Panc1 (cell line): Measurements from ENCODE around the gene SMAD3. TPM values are rescaled to one million over a fixed set of nuclear protein-coding genes. Genes with fewer than 3 reads are reported as not detected.

Experiments used
- ATAC-seq: fragments of 200-7000 bp; cut with Tn5 transposase; 2 replicates; pipeline ENCODE4 v1.9.1; 2020; ENCODE audit warnings: mild to moderate bottlenecking, moderate library complexity
- BruUV-seq: library from RNA; stranded (reverse); fragments of 400-500 nt; replicated peaks from 2 replicates; lab custom pipeline; 2021; lab: Mats Ljungman, UMichigan
- CTCF ChIA-PET: fragments of 300-600 bp; sonication (Branson Sonifier 250); formaldehyde crosslinking; loops from one replicate; lab custom pipeline; 2022; ENCODE audit warnings: antibody characterized with exemption; lab: Charles Lee
- POLR2A ChIA-PET: fragments of 300-600 bp; sonication (Branson Sonifier 250); formaldehyde crosslinking; loops from one replicate; lab custom pipeline; 2022; ENCODE audit warnings: antibody characterized with exemption; lab: Charles Lee
- DNase-seq: peaks from one replicate; pipeline ENCODE4 v3.0.0-alpha.2; 2010; ENCODE audit warnings: low read depth, low spot score
- H3K27ac ChIP-seq: 2 replicates; pipeline ENCODE4 v1.5.1; 2011; ENCODE audit warnings: mild to moderate bottlenecking, low read length, inconsistent platforms
- H3K27me3 ChIP-seq: fragments of 200-500 bp; sonication (Bioruptor generic); 2 replicates; pipeline ENCODE4 v1.6.0; 2014; ENCODE audit warnings: low read length, inconsistent platforms; ENCODE audit not compliant: control insufficient read depth, insufficient read depth
- H3K36me3 ChIP-seq: fragments of 200-500 bp; sonication (Bioruptor generic); 2 replicates; pipeline ENCODE4 v1.5.1; 2014; ENCODE audit warnings: inconsistent platforms, mild to moderate bottlenecking, low read length, moderate library complexity; ENCODE audit not compliant: control insufficient read depth, insufficient read depth
- H3K4me1 ChIP-seq: 2 replicates; pipeline ENCODE4 v1.5.1; 2011; ENCODE audit warnings: inconsistent platforms, mild to moderate bottlenecking, low read length, moderate library complexity; ENCODE audit not compliant: control insufficient read depth, insufficient read depth
- H3K4me3 ChIP-seq, 2 experiments: 2 replicates each; pipeline ENCODE4 v1.5.1; 2011 to 2012; ENCODE audit warnings: low read depth in 2 of 2, low read length in 2 of 2, mild to moderate bottlenecking in 2 of 2, inconsistent platforms in 1 of 2, moderate library complexity in 1 of 2
- H3K9me3 ChIP-seq: fragments of 200-500 bp; sonication (Bioruptor generic); 2 replicates; pipeline ENCODE4 v1.5.1; 2014; ENCODE audit warnings: low read depth, mild to moderate bottlenecking, inconsistent platforms, low read length, moderate library complexity; ENCODE audit not compliant: control insufficient read depth, insufficient read depth
- CTCF ChIP-seq: fragments of 450-650 bp; IDR thresholded peaks from 2 replicates; pipeline ENCODE4 v1.5.1; 2017; ENCODE audit warnings: mild to moderate bottlenecking
- POLR2AphosphoS5 ChIP-seq: IDR thresholded peaks from 2 replicates; pipeline ENCODE4 v1.6.1; 2012; ENCODE audit warnings: mild to moderate bottlenecking, low read depth, low read length, moderate library complexity
- REST ChIP-seq, 2 experiments: IDR thresholded peaks; 2 replicates each; pipeline ENCODE4 v1.6.1; 2011 to 2012; ENCODE audit warnings: low read depth in 2 of 2, control low read depth in 1 of 2, low read length in 1 of 2, mild to moderate bottlenecking in 1 of 2, moderate library complexity in 1 of 2; ENCODE audit not compliant: insufficient read depth in 1 of 2
- SIN3A ChIP-seq: IDR thresholded peaks from 2 replicates; pipeline ENCODE4 v1.6.1; 2012; ENCODE audit warnings: low read depth, mild to moderate bottlenecking, low read length, moderate library complexity, borderline replicate concordance; ENCODE audit not compliant: insufficient read depth
- TCF7L2 ChIP-seq: IDR thresholded peaks from 2 replicates; pipeline ENCODE4 v1.6.1; 2011; ENCODE audit warnings: mild to moderate bottlenecking, low read depth, low read length, inconsistent platforms
- in situ Hi-C: cut with HindIII; loops from 2 replicates; pipeline ENCODE4 v1.10.0; 2016; ENCODE audit warnings: low sequenced_read_pairs, low pct_unique_long_range_greater_than_20kb
- intact Hi-C: fragments of 100-400 bp; cut with micrococcal nuclease; formaldehyde crosslinking; loops from one replicate; pipeline ENCODE4 v1.10.0; 2022; ENCODE audit not compliant: unreplicated experiment
- total RNA-seq: library from RNA; stranded (reverse); gene quantifications from one replicate; pipeline ENCODE4 v1.2.1, GENCODE V29; 2021; ENCODE audit not compliant: unreplicated experiment

Gene SMAD3
- total RNA-seq, 1 experiment from 2014 or later: 394 TPM

GRCh38 chr15:67092752-67093503 lies 27.5 kb downstream of the SMAD3 start:
- in situ Hi-C loops: no loop called here
- TSS peak; percentile 3 for BruUV-seq
- ATAC-seq (no peak), DNase-seq (no peak)
- Histone ChIP-seq H3K4me1 (peaks cover 100% of the 10 kb centered on the region), H3K9me3 (no peaks in the 10 kb centered on the region), H3K27ac (peak overlapping the region; percentile 100), H3K36me3 (peaks cover 17% of the 10 kb centered on the region; the same call in 1 of the 2 replicates), H3K4me3 (no peak overlapping the region; a peak in 1 of 4 replicates), H3K27me3 (no peaks in the 10 kb centered on the region)
- ChIA-PET CTCF (no interaction called here), POLR2A (interaction anchor here (0.6 kb wide), 1 partner anchor 33 kb away, joined by 3 read pairs; no protein-coding TSS in a partner anchor)
- no peak for TF ChIP-seq CTCF
- no peak for TF ChIP-seq TCF7L2
- TF ChIP-seq POLR2AphosphoS5: no peak; the same call in 1 of the 2 replicates
- TF ChIP-seq REST (IDR thresholded peaks at IDR 0.05; ENCODE audit: insufficient read depth in 1 of 2, low read depth in 2 of 2, low read length in 1 of 2): no peak
- TF ChIP-seq SIN3A: no peak
- intact Hi-C loops: no loop called here

- intact Hi-C loops (no loop called here), in situ Hi-C loops (no loop called here)
- H3K4me3 ChIP-seq: no peak overlapping the region
- no peak for ATAC-seq
- DNase-seq: no peak
- no TSS peak for BruUV-seq
- H3K27ac ChIP-seq: peak overlapping the region; percentile 100
- POLR2A ChIA-PET: interaction anchor here (0.6 kb wide), 1 partner anchor 14 kb away, joined by 6 read pairs; no protein-coding TSS in a partner anchor
- H3K4me1 ChIP-seq: peaks cover 100% of the 10 kb centered on the region
- CTCF ChIA-PET: no interaction called here
- H3K9me3 ChIP-seq: no peaks in the 10 kb centered on the region
- TF ChIP-seq SIN3A (no peak), CTCF (no peak), REST (IDR thresholded peaks at IDR 0.05; ENCODE audit: insufficient read depth in 1 of 2, low read depth in 2 of 2, low read length in 1 of 2) (no peak), TCF7L2 (no peak), POLR2AphosphoS5 (no peak; the same call in 1 of the 2 replicates)
- peaks cover 19% of the 10 kb centered on the region; the same call in 1 of the 2 replicates for H3K36me3 ChIP-seq
- no peaks in the 10 kb centered on the region for H3K27me3 ChIP-seq
Measured at GRCh38 chr15:67093504-67093862, 28.1 kb downstream of the SMAD3 start.
